Retina (tissue), 1 donor: ENCODE data around the gene SMIM41.

Experiments used
- DNase-seq: peaks from one replicate; pipeline ENCODE4 v3.0.0-alpha.2; 2016

The SMIM41 gene

DNA sequence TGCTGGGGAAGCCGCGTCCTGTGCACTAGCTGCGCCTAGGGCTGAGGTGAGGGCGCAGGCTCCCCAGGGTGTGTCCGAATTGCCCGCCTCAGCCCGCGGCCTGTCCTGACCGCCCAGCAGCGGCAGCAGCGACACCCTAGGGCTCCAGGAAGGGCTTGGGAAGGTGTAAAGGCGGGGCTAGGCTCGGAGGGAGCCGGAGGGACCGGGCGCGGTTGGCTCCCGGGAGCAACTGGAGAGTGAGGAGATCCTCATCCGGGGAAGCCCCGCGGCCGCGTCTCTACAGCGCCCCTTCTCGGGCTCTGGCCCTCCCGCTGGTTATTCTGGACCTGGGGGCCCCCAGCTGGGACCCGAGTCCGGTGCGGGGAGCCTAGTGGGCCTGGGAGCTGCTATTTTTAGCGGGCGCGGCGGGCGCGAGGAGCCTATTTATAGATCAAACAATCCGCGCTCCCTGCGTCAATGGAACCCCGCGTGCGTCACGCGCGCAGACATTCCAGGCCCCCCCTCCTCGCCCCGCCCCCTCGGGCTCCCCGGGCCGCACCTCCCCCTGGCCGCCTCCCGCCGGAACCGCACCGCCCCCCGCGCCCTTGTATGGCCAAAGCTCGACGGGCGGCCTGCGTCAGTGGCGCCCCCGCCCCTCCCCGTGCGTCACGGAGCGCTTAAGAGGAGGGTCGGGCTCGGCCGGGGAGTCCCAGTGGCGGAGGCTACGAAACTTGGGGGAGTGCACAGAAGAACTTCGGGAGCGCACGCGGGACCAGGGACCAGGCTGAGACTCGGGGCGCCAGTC, 28.6 kb upstream of the SMIM41 start, which contains the start of gene NR4A1:
Gene NR4A1 (plus strand): TSS at position 685 of the 784 bp plus-strand sequence. CDS start 2,887 bp downstream, outside the sequence.
- DNase-seq: peak; percentile 85

- no peak for DNase-seq
Observed at GRCh38 chr12:52052468-52053186, 26.9 kb upstream of the SMIM41 start.

DNA sequence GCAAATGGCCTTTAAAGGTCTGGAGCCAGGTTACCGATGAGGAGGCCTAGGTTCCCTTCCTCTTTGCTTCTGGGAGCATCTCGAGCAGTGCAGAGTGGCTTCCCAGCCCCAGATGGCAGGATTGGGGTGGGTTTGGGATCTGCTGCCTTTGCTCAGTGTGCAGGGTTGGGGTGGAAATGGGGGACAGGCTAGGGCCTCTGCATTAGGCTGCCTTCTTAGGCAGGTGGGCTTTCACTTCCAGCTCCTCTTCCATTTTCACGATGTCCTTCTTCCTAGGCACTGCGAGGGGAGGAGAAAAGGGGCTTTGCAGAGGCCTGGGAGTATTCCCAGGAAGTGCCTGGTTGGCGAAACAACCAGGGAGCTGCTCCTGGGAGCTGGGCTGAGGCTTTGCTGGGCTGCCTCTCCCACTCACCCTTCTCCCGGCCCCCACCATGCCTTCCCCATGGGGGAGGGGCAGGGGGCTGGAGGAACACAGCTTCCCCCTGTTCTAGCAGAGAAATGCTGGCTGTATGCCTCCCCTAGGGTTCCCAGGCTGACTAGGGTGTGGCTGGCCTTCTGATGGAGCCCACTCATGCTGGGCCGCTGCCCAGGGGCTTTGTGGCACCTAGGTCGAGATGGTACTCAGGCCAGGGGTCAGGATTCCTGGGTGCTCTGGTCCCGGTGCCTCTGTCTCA, 25.8 kb upstream of the SMIM41 start:
- DNase-seq: no peak

DNA sequence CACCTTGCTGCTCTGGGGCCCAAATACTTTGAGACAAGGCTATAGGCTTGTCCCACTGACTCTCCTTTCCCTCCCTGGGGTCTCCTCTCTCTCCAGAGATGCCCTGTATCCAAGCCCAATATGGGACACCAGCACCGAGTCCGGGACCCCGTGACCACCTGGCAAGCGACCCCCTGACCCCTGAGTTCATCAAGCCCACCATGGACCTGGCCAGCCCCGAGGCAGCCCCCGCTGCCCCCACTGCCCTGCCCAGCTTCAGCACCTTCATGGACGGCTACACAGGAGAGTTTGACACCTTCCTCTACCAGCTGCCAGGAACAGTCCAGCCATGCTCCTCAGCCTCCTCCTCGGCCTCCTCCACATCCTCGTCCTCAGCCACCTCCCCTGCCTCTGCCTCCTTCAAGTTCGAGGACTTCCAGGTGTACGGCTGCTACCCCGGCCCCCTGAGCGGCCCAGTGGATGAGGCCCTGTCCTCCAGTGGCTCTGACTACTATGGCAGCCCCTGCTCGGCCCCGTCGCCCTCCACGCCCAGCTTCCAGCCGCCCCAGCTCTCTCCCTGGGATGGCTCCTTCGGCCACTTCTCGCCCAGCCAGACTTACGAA, 25.2 kb upstream of the SMIM41 start:
- DNase-seq: no peak

DNA sequence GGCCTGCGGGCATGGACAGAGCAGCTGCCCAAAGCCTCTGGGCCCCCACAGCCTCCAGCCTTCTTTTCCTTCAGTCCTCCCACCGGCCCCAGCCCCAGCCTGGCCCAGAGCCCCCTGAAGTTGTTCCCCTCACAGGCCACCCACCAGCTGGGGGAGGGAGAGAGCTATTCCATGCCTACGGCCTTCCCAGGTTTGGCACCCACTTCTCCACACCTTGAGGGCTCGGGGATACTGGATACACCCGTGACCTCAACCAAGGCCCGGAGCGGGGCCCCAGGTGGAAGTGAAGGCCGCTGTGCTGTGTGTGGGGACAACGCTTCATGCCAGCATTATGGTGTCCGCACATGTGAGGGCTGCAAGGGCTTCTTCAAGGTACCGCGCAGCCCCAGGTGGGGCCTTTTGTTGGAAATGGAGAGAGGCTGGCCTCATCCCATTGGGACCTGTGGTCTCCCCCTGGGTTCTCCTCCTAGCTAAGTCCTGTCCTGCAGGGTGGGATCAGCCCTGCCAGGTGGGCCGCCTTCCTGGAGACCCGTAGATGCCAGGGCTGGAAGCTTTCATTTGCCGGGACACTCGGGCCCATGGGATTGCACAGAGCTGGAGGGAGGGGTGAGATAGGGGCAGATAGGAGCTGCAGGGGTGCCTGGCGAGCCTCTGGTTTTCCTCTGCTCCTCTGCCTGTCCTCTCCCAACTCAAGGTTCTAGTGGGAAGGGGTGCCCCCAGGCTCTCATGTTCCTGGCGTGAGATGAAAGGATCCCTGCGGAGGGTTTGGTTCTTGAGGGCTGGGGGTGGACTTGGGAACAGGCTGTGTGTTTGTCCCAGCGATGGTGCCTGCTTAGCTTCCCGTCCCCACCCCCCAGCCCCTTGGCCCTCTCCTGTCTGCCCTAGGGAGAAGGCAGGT, 24.4 kb upstream of the SMIM41 start:
- no peak for DNase-seq

- DNase-seq: no peak
Observed at GRCh38 chr12:52055731-52056711, 23.5 kb upstream of the SMIM41 start.

DNA sequence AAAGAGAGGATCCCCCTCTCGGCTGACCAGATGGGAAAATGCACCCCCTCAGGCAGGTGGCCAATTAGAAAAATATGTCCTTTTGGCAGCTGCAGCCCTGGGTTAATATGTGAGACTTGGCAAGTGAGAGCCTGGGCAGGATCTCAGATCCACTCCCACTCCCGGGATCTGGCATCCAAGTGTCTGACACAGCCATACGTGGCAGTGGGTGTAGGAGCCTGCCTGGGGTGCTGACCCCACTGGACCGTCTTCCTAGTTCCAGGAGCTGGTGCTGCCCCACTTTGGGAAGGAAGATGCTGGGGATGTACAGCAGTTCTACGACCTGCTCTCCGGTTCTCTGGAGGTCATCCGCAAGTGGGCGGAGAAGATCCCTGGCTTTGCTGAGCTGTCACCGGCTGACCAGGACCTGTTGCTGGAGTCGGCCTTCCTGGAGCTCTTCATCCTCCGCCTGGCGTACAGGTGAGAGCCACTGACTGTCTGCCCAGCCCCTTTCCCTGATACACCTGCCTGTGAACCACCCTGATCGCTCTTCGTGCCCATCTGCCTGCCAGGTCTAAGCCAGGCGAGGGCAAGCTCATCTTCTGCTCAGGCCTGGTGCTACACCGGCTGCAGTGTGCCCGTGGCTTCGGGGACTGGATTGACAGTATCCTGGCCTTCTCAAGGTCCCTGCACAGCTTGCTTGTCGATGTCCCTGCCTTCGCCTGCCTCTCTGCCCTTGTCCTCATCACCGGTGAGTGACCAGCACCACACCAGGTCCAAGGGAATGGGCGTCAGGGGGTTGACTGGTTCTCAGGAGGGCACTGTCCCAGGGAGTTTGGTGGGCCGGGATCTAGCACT, 22.5 kb upstream of the SMIM41 start:
- no peak for DNase-seq

- DNase-seq: no peak
Observed at GRCh38 chr12:52057638-52058576, 21.6 kb upstream of the SMIM41 start.

- DNase-seq: no peak
Observed at GRCh38 chr12:52058631-52059361, 20.7 kb upstream of the SMIM41 start.

DNA sequence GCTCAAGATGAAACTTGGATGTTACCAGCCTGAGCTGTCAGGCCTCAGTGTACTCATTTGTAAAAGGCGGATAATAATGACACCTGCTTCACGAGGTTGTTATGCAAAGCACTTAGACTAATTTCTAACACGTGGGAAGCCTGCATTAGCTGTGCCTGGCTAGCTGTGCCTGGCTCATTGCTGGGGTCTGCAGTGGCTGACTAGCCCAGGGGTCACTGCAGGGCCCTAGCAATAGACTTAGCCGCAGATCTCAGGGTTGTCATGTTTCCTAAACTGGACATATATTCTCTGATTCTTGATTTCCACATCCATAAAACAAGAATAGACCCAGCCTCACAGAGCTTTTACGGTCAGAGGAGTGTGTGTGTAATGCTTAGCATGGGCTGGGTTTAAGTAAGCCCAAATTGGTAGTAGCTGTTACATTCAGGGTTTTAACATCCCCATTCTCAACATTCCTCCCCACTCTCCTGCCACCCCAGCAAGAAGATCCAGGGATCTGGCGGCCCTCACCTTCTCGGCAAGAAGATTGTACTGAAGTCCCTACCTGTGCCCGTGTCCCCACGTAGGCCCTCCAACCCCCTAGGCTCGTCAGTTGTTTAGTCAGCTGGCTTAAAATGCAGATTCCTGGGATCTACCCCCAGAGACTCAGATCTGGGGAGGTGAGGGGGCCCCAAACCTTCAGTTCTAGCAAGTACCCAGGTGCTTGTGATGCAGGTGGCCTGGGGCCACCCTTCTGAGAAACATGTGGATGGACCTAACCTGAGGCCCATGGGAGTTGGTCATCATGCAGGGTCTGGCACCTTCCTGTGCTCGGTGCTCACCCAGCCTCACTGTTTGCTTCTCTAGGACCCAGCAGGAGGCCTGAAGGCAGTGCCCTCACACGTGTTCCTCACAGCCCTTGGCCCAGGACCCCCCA, 19.7 kb upstream of the SMIM41 start:
- no peak for DNase-seq

DNA sequence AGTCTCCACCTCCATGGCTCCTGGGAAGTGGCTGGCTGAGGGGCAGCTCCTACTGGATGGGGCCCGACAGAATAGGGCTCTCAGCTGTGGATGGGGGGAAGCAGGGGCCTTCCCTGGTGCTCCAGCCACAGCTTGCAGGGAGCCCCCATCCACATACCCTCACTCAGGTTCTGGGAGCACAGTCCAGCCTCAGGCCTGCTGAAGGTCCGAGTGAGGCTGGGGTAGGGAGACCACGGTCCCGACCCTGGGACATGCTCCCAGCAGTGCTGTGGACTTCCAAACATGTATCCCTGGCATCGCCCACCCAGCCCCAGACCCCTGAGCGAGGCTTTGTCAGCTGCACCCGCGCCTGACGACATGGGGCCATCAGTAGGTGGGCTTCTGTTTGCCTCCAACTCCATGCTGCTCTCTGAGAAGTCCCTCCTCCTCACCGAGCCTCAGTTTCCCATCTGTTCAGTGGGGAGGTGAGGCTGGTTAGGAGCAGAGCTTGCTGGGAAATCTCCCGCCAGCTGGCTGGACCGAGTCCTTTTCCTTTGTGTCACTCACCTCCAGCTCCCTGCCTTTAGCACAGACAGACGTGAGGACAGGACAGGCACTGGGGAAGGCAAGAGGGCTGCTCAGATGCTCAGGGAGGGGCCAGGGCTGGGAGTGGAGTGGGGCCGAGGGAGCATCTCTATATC, 18.9 kb upstream of the SMIM41 start:
- no peak for DNase-seq

GRCh38 chr12:52061470-52062166, 17.9 kb upstream of the SMIM41 start:
- no peak for DNase-seq

DNA sequence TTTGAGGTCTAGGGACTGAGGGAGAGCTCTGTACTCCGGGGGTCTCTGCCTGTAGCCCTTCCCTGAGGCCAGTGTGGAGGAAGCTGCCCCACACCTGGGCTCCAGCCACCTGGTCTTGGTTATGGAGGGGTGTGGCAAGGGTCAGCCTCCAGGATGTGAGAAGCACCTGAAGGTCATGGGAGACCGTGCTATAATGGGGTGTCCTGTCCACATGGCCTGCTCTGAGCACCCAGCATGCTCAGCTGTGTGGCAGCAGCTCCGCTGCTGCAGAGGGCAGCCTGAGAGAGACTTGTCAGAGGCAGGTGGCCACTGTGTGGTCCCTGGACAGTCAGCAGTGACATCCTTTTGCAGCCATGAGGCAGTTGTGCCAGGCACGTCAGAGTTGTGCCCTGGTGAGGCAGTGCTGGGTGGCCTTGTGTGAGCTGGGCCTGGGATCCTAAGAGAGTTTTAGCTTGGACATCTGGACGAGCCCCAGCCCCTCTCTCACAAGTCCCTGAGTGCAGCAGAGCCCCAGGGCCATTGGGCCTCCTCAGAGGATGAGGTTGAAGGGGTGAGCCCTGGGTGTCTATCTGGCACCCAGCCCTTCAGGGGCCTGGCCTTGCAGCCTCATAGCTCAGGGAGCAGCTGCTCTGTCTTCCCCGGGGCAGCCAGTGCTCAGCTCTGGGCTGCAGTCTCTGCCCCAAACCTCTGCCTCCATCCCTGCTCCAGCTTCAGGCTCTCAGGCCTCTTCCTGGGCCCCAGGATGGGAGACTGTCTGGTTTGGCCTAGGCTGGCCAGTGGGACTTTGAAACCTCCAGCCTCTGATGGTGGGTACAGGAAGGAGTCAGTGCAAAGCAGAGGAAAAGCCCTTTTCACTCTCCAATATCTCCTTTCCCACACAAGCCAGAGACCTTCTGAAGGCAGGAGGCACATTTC, 17.1 kb upstream of the SMIM41 start:
- no peak for DNase-seq
